Measurements from ENCODE around the gene BCL2. TPM values are rescaled to one million over a fixed set of nuclear protein-coding genes. Genes with fewer than 3 reads are reported as not detected.

BCL2 gene
- total RNA-seq, 1 donor from 2014 or later, result 2.4 TPM

- Histone ChIP-seq H3K27me3 (ENCODE audit: control insufficient read depth, insufficient read depth, low read length) (no peaks in the 10 kb centered on the region), H3K36me3 (ENCODE audit: control insufficient read depth, insufficient read depth, low read length) (no peaks in the 10 kb centered on the region), H3K4me3 (ENCODE audit: low read depth, low read length) (no peak overlapping the region)
- no peak for FAIRE-seq
- TF ChIP-seq CTCF (IDR thresholded peaks at IDR 0.05; ENCODE audit: insufficient read depth, low read length, severe bottlenecking), result no peak
- DNase-seq (ENCODE audit: low read depth), result no peak
Measured at GRCh38 chr18:63284827-63285733, 34.5 kb downstream of the BCL2 start.

GRCh38 chr18:63284173-63284799, 35.3 kb downstream of the BCL2 start:
- DNase-seq (ENCODE audit: low read depth) (no peak), FAIRE-seq (no peak)
- H3K4me3 ChIP-seq (ENCODE audit: low read depth, low read length), result no peak overlapping the region
- no peak for TF ChIP-seq CTCF (IDR thresholded peaks at IDR 0.05; ENCODE audit: insufficient read depth, low read length, severe bottlenecking)
- H3K36me3 ChIP-seq (ENCODE audit: control insufficient read depth, insufficient read depth, low read length), result no peaks in the 10 kb centered on the region
- H3K27me3 ChIP-seq (ENCODE audit: control insufficient read depth, insufficient read depth, low read length), result no peaks in the 10 kb centered on the region

- Histone ChIP-seq H3K4me3 (ENCODE audit: low read depth, low read length) (no peak overlapping the region), H3K27me3 (ENCODE audit: control insufficient read depth, insufficient read depth, low read length) (no peaks in the 10 kb centered on the region), H3K36me3 (ENCODE audit: control insufficient read depth, insufficient read depth, low read length) (no peaks in the 10 kb centered on the region)
- DNase-seq (ENCODE audit: low read depth) (no peak), FAIRE-seq (no peak)
- TF ChIP-seq CTCF (IDR thresholded peaks at IDR 0.05; ENCODE audit: insufficient read depth, low read length, severe bottlenecking), result no peak
Measured at GRCh38 chr18:63283305-63284094, 36.1 kb downstream of the BCL2 start.

- no peak for FAIRE-seq
Measured at GRCh38 chr18:63282793-63283192, 36.8 kb downstream of the BCL2 start.

More at GRCh38 chr18:63282793-63283192, 36.8 kb downstream of the BCL2 start:
- TF ChIP-seq CTCF (IDR thresholded peaks at IDR 0.05; ENCODE audit: insufficient read depth, low read length, severe bottlenecking), result no peak
- no peaks in the 10 kb centered on the region for H3K36me3 ChIP-seq (ENCODE audit: control insufficient read depth, insufficient read depth, low read length)
- no peak for DNase-seq (ENCODE audit: low read depth)
- no peak overlapping the region for H3K4me3 ChIP-seq (ENCODE audit: low read depth, low read length)
- no peaks in the 10 kb centered on the region for H3K27me3 ChIP-seq (ENCODE audit: control insufficient read depth, insufficient read depth, low read length)

All from bronchial epithelial cell (primary cell).